Neural progenitor cell (in vitro differentiated cells): ENCODE measurements around the gene AREL1. TPM values are rescaled to one million over a fixed set of nuclear protein-coding genes. Genes with fewer than 3 reads are reported as not detected.

Experiments
- DNase-seq: peaks from one replicate; pipeline ENCODE4 v3.0.0-alpha.2; 2016; ENCODE audit warnings: low spot score
- H2AFZ ChIP-seq: fragments of 200-600 bp; sonication (generic); replicated peaks from 2 replicates; pipeline ENCODE4 v1.6.1; 2016; ENCODE audit warnings: antibody characterized with exemption
- H3F3A ChIP-seq: fragments of 200-600 bp; sonication (generic); 2 replicates; pipeline ENCODE4 v1.6.1; 2016; ENCODE audit warnings: antibody characterized with exemption, low read depth
- H3K27ac ChIP-seq: fragments of 200-600 bp; sonication (generic); 2 replicates; pipeline ENCODE4 v1.5.1; 2016; ENCODE audit warnings: mild to moderate bottlenecking
- H3K27me3 ChIP-seq: fragments of 200-600 bp; sonication (generic); 2 replicates; pipeline ENCODE4 v1.6.1; 2016; ENCODE audit warnings: mild to moderate bottlenecking, moderate library complexity
- H3K36me3 ChIP-seq: fragments of 200-600 bp; sonication (generic); 2 replicates; pipeline ENCODE4 v1.5.1; 2016
- H3K4me1 ChIP-seq: fragments of 200-600 bp; sonication (generic); 2 replicates; pipeline ENCODE4 v1.6.1; 2016; ENCODE audit warnings: mixed run types
- H3K4me2 ChIP-seq: fragments of 200-600 bp; sonication (generic); 2 replicates; pipeline ENCODE4 v1.6.1; 2016
- H3K4me3 ChIP-seq: fragments of 200-600 bp; sonication (generic); 2 replicates; pipeline ENCODE4 v1.5.1; 2016
- H3K79me2 ChIP-seq: fragments of 200-600 bp; sonication (generic); 2 replicates; pipeline ENCODE4 v1.6.1; 2016; ENCODE audit warnings: low read depth
- H3K9ac ChIP-seq: fragments of 200-600 bp; sonication (generic); 2 replicates; pipeline ENCODE4 v1.6.1; 2016
- H3K9me3 ChIP-seq: fragments of 200-600 bp; sonication (generic); 2 replicates; pipeline ENCODE4 v1.5.1; 2016; ENCODE audit warnings: low read depth
- H4K20me1 ChIP-seq: fragments of 200-600 bp; sonication (generic); 2 replicates; pipeline ENCODE4 v1.6.1; 2016; ENCODE audit warnings: low read depth
- H3K27ac Mint-ChIP-seq: 3 replicates; pipeline ENCODE4 v1.8.0; 2021; ENCODE audit warnings: mixed read lengths
- H3K27me3 Mint-ChIP-seq: 2 replicates; pipeline ENCODE4 v1.8.0; 2022; ENCODE audit warnings: low read depth, mild to moderate bottlenecking, inconsistent platforms, moderate library complexity, mixed read lengths; ENCODE audit not compliant: insufficient read depth
- H3K36me3 Mint-ChIP-seq: 3 replicates; pipeline ENCODE4 v1.8.0; 2021; ENCODE audit warnings: mixed read lengths
- H3K4me1 Mint-ChIP-seq: 3 replicates; pipeline ENCODE4 v1.8.0; 2021; ENCODE audit warnings: mixed read lengths
- H3K4me3 Mint-ChIP-seq: 3 replicates; pipeline ENCODE4 v1.8.0; 2021; ENCODE audit warnings: mild to moderate bottlenecking, moderate library complexity, mixed read lengths
- H3K9me3 Mint-ChIP-seq: 3 replicates; pipeline ENCODE4 v1.8.0; 2020; ENCODE audit warnings: mixed read lengths
- CTCF ChIP-seq: fragments of 200-600 bp; sonication (generic); IDR thresholded peaks from 2 replicates; pipeline ENCODE4 v1.5.1; 2017; ENCODE audit warnings: antibody characterized with exemption, mild to moderate bottlenecking
- EZH2 ChIP-seq: fragments of 200-600 bp; sonication (generic); IDR thresholded peaks from 2 replicates; pipeline ENCODE4 v1.6.1; 2017; ENCODE audit warnings: antibody characterized with exemption, mild to moderate bottlenecking, moderate library complexity
- EZH2phosphoT487 ChIP-seq: fragments of 200-600 bp; sonication (generic); IDR thresholded peaks from 2 replicates; pipeline ENCODE4 v1.6.1; 2017; ENCODE audit warnings: antibody characterized with exemption
- total RNA-seq: library from RNA; depleted of rRNA; stranded (reverse); fragments of >200 nt; gene quantifications from 2 replicates; pipeline ENCODE4 v1.2.3, GENCODE V29; 2015; ENCODE audit warnings: low replicate concordance

The AREL1 gene
- total RNA-seq, 1 donor from 2014 or later, result 25.2 TPM

GRCh38 chr14:74667758-74668157, 45.1 kb downstream of the AREL1 start:
- no peaks in the 10 kb centered on the region for H3K9me3 Mint-ChIP-seq
- H3K36me3 Mint-ChIP-seq, result peaks cover 14% of the 10 kb centered on the region
- Histone ChIP-seq H3F3A (no peaks in the 10 kb centered on the region), H3K27ac (no peak overlapping the region), H3K4me2 (no peak overlapping the region), H3K9ac (no peak overlapping the region), H3K79me2 (no peaks in the 10 kb centered on the region), H2AFZ (no peak overlapping the region), H4K20me1 (no peaks in the 10 kb centered on the region), H3K27me3 (no peaks in the 10 kb centered on the region), H3K4me3 (no peak overlapping the region), H3K4me1 (no peaks in the 10 kb centered on the region), H3K9me3 (no peaks in the 10 kb centered on the region), H3K36me3 (peaks cover 5% of the 10 kb centered on the region)
- H3K27ac Mint-ChIP-seq, result no peak overlapping the region
- H3K4me3 Mint-ChIP-seq, result no peak overlapping the region
- H3K27me3 Mint-ChIP-seq, result peaks cover 2% of the 10 kb centered on the region
- DNase-seq, result no peak
- H3K4me1 Mint-ChIP-seq, result no peaks in the 10 kb centered on the region
- no peak for TF ChIP-seq EZH2
- no peak for TF ChIP-seq EZH2phosphoT487
- no peak for TF ChIP-seq CTCF

- Histone ChIP-seq H3K4me3 (no peak overlapping the region), H2AFZ (no peak overlapping the region), H3K27me3 (no peaks in the 10 kb centered on the region), H3K9ac (no peak overlapping the region), H4K20me1 (no peaks in the 10 kb centered on the region), H3K4me1 (no peaks in the 10 kb centered on the region), H3K36me3 (peaks cover 5% of the 10 kb centered on the region), H3K27ac (no peak overlapping the region), H3F3A (no peaks in the 10 kb centered on the region), H3K4me2 (no peak overlapping the region), H3K79me2 (no peaks in the 10 kb centered on the region), H3K9me3 (no peaks in the 10 kb centered on the region)
- no peak overlapping the region for H3K4me3 Mint-ChIP-seq
- no peaks in the 10 kb centered on the region for H3K9me3 Mint-ChIP-seq
- no peaks in the 10 kb centered on the region for H3K27me3 Mint-ChIP-seq
- TF ChIP-seq EZH2, result no peak
- TF ChIP-seq CTCF, result no peak
- no peak for TF ChIP-seq EZH2phosphoT487
- H3K4me1 Mint-ChIP-seq, result no peaks in the 10 kb centered on the region
- H3K36me3 Mint-ChIP-seq, result peaks cover 13% of the 10 kb centered on the region
- no peak for DNase-seq
- no peak overlapping the region for H3K27ac Mint-ChIP-seq
Measured at GRCh38 chr14:74664717-74665116, 48.2 kb downstream of the AREL1 start.

- no peaks in the 10 kb centered on the region for H3K9me3 Mint-ChIP-seq
- no peak overlapping the region for H3K4me3 Mint-ChIP-seq
Measured at GRCh38 chr14:74663884-74664283, 49.0 kb downstream of the AREL1 start.

More at GRCh38 chr14:74663884-74664283, 49.0 kb downstream of the AREL1 start:
- no peak overlapping the region for H2AFZ ChIP-seq
- H3K27me3 ChIP-seq, result no peaks in the 10 kb centered on the region
- TF ChIP-seq EZH2phosphoT487 (no peak), CTCF (no peak), EZH2 (no peak)
- H3K9ac ChIP-seq, result no peak overlapping the region
- no peaks in the 10 kb centered on the region for H3K79me2 ChIP-seq
- H3K9me3 ChIP-seq, result no peaks in the 10 kb centered on the region
- H4K20me1 ChIP-seq, result no peaks in the 10 kb centered on the region
- no peak for DNase-seq
- H3K4me1 Mint-ChIP-seq, result no peaks in the 10 kb centered on the region
- peaks cover 5% of the 10 kb centered on the region for H3K36me3 ChIP-seq
- no peak overlapping the region for H3K27ac ChIP-seq
- no peak overlapping the region for H3K27ac Mint-ChIP-seq
- no peaks in the 10 kb centered on the region for H3K4me1 ChIP-seq
- H3K4me2 ChIP-seq, result no peak overlapping the region
- peaks cover 10% of the 10 kb centered on the region for H3K36me3 Mint-ChIP-seq
- H3K27me3 Mint-ChIP-seq, result no peaks in the 10 kb centered on the region
- H3F3A ChIP-seq, result no peaks in the 10 kb centered on the region
- H3K4me3 ChIP-seq, result no peak overlapping the region
